Testis (tissue), 3 donors: ENCODE data around the gene ORC3. TPM values are rescaled to one million over a fixed set of nuclear protein-coding genes. Genes with fewer than 3 reads are reported as not detected.

Experiments used
- DNase-seq: peaks from one replicate; pipeline ENCODE4 v3.0.0-alpha.2; 2019
- H3K27ac ChIP-seq, 2 donors: fragments of 200-600 bp; sonication (generic); one replicate each; pipeline ENCODE4 v1.5.1; 2019
- H3K27me3 ChIP-seq: fragments of 200-600 bp; sonication (generic); one replicate; pipeline ENCODE4 v1.5.1; 2019
- H3K36me3 ChIP-seq: fragments of 200-600 bp; sonication (generic); one replicate; pipeline ENCODE4 v1.5.1; 2017; ENCODE audit warnings: low read depth; ENCODE audit errors: missing control alignments
- H3K4me1 ChIP-seq: fragments of 200-600 bp; sonication (generic); one replicate; pipeline ENCODE4 v1.5.1; 2019
- H3K4me3 ChIP-seq, 2 donors: fragments of 200-600 bp; sonication (generic); one replicate each; pipeline ENCODE4 v1.5.1; 2017 to 2019
- H3K9me3 ChIP-seq: fragments of 200-600 bp; sonication (generic); one replicate; pipeline ENCODE4 v1.5.1; 2017
- POLR2A ChIP-seq: fragments of 450-650 bp; IDR thresholded peaks from one replicate; pipeline ENCODE4 v1.6.1; 2017; ENCODE audit warnings: antibody characterized with exemption, mild to moderate bottlenecking, moderate library complexity
- WGBS, 2 donors: methylation state at CpG; one replicate each; pipeline ENCODE4 v1.1.5; 2018; 5-methylcytosine and 5-hydroxymethylcytosine counted together
- intact Hi-C: fragments of 100-400 bp; cut with DNase I; formaldehyde crosslinking; loops from one replicate; pipeline ENCODE4 v1.15.1; 2023; ENCODE audit warnings: low total_unique reads
- polyA plus RNA-seq: library from polyadenylated mRNA; stranded (reverse); fragments of 350-450 nt; fragmentation: Illumina TruSeq; extraction: RNeasy Lipid Tissue Mini Kit (QIAGEN cat#74804); gene quantifications from one replicate; pipeline ENCODE4 v1.2.3, GENCODE V29; 2014; ENCODE audit warnings: low read depth, low replicate concordance; ENCODE audit not compliant: insufficient read depth
- total RNA-seq, 2 donors: library from RNA; depleted of rRNA; stranded (reverse); fragments of >200 nt; gene quantifications; one replicate each; pipeline ENCODE4 v1.2.3, GENCODE V29; 2016
- TF ChIP-seq, protein P1 (sequence below), 3 experiments: fragments of 450-650 bp in 2 of 3; fragments of 200-600 bp in 1 of 3; sonication (generic) in 1 of 3; IDR thresholded peaks; one replicate each; pipeline ENCODE4 v1.5.1; 2016 to 2019; ENCODE audit warnings: antibody characterized with exemption in 3 of 3, mild to moderate bottlenecking in 2 of 3, moderate library complexity in 1 of 3

The ORC3 gene
- total and polyA plus RNA-seq, 3 donors from 2014 or later = 38.8 to 50.4 (median 40.5) TPM

DNA sequence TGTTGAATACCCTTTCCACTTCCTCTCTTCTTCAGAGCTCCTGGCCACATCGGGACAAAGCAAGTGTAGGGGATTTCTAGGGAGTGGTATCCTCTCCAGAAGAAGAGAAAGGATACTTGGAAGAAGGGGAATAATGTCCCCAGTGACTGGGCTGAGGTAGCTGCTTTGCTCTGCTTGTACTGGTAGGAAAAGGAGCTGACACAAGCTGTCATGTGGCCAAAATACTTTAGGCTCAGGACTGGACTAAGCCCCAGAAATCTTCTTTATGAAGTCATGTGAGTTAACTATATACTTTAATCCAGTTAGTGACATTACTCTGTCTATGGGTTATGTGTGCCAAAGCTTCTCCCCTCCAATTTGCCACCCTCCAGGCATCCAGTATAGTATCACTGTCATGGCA is 71.6 kb downstream of the ORC3 start:
- H3K9me3 ChIP-seq = no peaks in the 10 kb centered on the region
- H3K4me1 ChIP-seq = peaks cover 18% of the 10 kb centered on the region
- intact Hi-C loops = no loop called here
- no peak overlapping the region for H3K27ac ChIP-seq
- H3K27me3 ChIP-seq = no peaks in the 10 kb centered on the region
- H3K4me3 ChIP-seq = no peak overlapping the region
- no peak for TF ChIP-seq POLR2A
- TF ChIP-seq, protein P1, sequence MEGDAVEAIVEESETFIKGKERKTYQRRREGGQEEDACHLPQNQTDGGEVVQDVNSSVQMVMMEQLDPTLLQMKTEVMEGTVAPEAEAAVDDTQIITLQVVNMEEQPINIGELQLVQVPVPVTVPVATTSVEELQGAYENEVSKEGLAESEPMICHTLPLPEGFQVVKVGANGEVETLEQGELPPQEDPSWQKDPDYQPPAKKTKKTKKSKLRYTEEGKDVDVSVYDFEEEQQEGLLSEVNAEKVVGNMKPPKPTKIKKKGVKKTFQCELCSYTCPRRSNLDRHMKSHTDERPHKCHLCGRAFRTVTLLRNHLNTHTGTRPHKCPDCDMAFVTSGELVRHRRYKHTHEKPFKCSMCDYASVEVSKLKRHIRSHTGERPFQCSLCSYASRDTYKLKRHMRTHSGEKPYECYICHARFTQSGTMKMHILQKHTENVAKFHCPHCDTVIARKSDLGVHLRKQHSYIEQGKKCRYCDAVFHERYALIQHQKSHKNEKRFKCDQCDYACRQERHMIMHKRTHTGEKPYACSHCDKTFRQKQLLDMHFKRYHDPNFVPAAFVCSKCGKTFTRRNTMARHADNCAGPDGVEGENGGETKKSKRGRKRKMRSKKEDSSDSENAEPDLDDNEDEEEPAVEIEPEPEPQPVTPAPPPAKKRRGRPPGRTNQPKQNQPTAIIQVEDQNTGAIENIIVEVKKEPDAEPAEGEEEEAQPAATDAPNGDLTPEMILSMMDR (IDR thresholded peaks at IDR 0.05) = no peak
- no peak for DNase-seq
- H3K36me3 ChIP-seq = no peaks in the 10 kb centered on the region
- whole genome bisulfite sequencing, 2 donors = 79 to 81% methylated on average over 1 of the region's 1 CpG

DNA sequence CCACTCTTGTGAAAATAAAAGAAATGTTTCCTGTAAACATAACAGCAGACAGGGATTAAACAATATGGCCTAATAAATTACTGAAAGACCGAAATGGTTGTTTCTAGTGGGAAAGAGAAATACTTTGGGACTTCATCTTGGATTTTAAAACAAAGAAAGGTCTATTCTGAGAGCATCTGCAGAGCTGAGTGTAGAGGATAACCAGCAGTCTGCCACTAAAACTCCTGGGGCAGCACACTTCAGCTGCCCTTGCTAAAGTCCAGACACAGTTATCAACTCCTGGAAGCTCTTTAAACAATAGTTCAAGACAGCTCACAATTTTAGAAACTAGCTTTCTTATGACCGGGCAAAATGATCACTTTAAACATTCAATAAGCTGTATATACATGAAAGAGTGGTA is 73.5 kb downstream of the ORC3 start:
- H3K36me3 ChIP-seq = no peaks in the 10 kb centered on the region
- no peaks in the 10 kb centered on the region for H3K27me3 ChIP-seq
- intact Hi-C loops = no loop called here
- TF ChIP-seq POLR2A = no peak
- TF ChIP-seq, protein P1 (IDR thresholded peaks at IDR 0.05) = no peak
- H3K4me1 ChIP-seq = peaks cover 10% of the 10 kb centered on the region
- H3K9me3 ChIP-seq = no peaks in the 10 kb centered on the region
- H3K27ac ChIP-seq = no peak overlapping the region
- no peak overlapping the region for H3K4me3 ChIP-seq
- DNase-seq = no peak
- whole genome bisulfite sequencing, 2 donors = 64 to 76% methylated on average over 2 of the region's 2 CpGs

DNA sequence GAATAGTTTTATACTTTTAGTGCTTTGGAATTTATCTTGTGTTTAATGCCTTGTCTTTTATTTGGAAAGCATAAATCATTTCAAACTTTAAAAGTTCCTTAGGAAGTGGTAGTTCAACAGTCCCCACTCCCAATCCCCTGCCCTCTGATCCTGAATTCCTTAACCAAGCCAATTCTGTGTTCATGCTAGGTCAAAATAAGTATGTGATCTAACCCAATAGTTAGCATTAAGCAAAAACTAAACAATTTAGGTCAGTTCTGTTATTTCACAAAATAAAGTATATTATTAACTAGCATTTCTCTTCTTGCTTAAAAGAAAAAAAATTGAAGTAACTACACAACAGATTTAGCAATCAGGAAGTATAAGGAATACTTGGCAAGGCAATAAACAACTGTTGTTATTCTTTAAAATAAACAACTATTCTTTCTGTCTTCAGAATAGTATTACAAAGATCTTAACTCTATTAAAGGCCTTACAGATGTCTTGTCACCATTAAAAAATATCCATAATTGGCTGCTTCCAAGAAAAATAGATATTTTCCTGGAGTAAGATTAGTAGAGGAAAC is 75.1 kb downstream of the ORC3 start:
- Histone ChIP-seq H3K27me3 (no peaks in the 10 kb centered on the region), H3K36me3 (no peaks in the 10 kb centered on the region), H3K4me1 (peaks cover 8% of the 10 kb centered on the region), H3K27ac (no peak overlapping the region), H3K9me3 (no peaks in the 10 kb centered on the region), H3K4me3 (no peak overlapping the region)
- DNase-seq = no peak
- intact Hi-C loops = no loop called here
- TF ChIP-seq POLR2A = no peak
- TF ChIP-seq, protein P1 (IDR thresholded peaks at IDR 0.05) = no peak

DNA sequence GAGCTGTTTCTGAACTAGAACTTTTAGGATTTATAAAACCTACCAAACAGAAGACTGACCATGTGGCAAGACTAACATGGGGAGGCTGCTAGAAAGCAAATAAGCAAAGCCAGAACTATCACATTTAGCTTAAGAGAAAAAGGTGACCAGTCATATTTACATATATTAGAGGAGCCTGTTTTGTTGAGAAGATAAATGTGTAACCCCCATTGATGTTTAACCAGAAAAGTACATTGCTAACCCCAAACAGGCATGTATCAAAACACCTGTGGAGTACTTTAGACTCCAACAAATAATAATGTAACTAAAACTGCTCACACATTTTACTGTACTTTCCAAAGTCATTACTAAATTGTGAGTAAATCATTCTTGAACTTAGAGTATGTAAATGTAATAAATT is 77.1 kb downstream of the ORC3 start:
- no peak overlapping the region for H3K4me3 ChIP-seq
- H3K4me1 ChIP-seq = no peaks in the 10 kb centered on the region
- DNase-seq = no peak
- H3K27me3 ChIP-seq = no peaks in the 10 kb centered on the region
- H3K9me3 ChIP-seq = no peaks in the 10 kb centered on the region
- H3K27ac ChIP-seq = no peak overlapping the region
- no peaks in the 10 kb centered on the region for H3K36me3 ChIP-seq
- intact Hi-C loops = no loop called here
- TF ChIP-seq, protein P1 (IDR thresholded peaks at IDR 0.05) = no peak
- no peak for TF ChIP-seq POLR2A

DNA sequence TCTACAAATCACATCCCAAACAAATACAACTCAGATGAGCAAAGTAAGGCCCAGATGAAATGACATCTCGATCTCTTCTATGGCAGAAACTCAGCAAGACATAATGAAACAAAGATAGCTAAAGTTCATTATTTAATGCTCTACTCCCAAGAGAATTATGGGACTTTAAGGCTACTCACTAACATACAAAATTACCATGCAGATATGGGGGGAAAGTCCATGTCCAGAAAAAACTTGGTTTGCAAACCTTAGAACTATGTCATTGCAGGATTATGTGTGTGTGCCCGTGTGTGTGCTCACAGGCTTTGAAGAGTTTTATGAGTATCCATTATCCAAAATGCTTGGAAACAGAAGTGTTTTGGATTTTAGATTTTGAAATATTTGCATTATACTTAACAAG is 78.1 kb downstream of the ORC3 start:
- DNase-seq = no peak
- no peak overlapping the region for H3K27ac ChIP-seq
- no peaks in the 10 kb centered on the region for H3K4me1 ChIP-seq
- 90 to 97% methylated on average over 2 of the region's 2 CpGs for WGBS, 2 donors
- H3K4me3 ChIP-seq = no peak overlapping the region
- no peaks in the 10 kb centered on the region for H3K36me3 ChIP-seq
- no peaks in the 10 kb centered on the region for H3K9me3 ChIP-seq
- TF ChIP-seq, protein P1 (IDR thresholded peaks at IDR 0.05) = no peak
- TF ChIP-seq POLR2A = no peak
- H3K27me3 ChIP-seq = no peaks in the 10 kb centered on the region
- intact Hi-C loops = no loop called here
